Measurements from ENCODE around the gene GMDS. TPM values are rescaled to one million over a fixed set of nuclear protein-coding genes. Genes with fewer than 3 reads are reported as not detected.

The GMDS gene
- total and polyA plus RNA-seq, 2 experiments from 2014 or later, result 30.1 to 36.5 TPM

DNA sequence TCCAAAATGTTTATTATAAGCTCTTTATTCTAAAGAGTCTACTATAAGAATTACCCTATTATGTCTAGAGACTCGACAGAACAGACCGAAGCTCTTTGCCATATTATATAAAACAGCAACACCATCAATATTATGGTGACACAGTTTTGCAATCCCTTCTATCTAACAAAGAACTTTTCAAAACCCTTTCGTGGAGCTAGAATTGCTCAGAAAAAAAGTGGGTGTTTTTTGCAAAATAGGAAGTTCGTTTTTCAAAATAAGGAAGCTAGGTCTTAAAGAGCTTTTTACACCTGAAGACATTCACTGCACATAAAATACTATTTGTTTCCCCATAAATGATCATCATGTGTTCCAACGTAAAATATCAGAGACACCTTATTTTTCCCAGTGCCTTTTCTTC lies 395.7 kb downstream of the GMDS start:
- Histone ChIP-seq H3K9me2 (ENCODE audit: insufficient read depth) (peaks cover 8% of the 10 kb centered on the region), H3K4me3 (no peak overlapping the region), H2AFZ (no peak overlapping the region), H3K79me2 (replicated peaks; ENCODE audit: insufficient read depth) (no peaks in the 10 kb centered on the region), H4K20me1 (replicated peaks; ENCODE audit: insufficient read depth) (no peaks in the 10 kb centered on the region; the same call in 1 of the 2 replicates), H3K36me3 (ENCODE audit: insufficient read depth) (peaks cover 10% of the 10 kb centered on the region), H3K27ac (ENCODE audit: low read depth) (no peak overlapping the region), H3K4me2 (no peak overlapping the region), H3K27me3 (ENCODE audit: insufficient read depth) (no peaks in the 10 kb centered on the region), H3F3A (replicated peaks; ENCODE audit: low read depth) (no peaks in the 10 kb centered on the region), H3K4me1 (ENCODE audit: insufficient read depth) (no peaks in the 10 kb centered on the region)
- Mint-ChIP-seq H3K4me1 (no peaks in the 10 kb centered on the region), H3K36me3 (ENCODE audit: low read depth) (peaks cover 18% of the 10 kb centered on the region; the same call in 2 of the 3 replicates), H3K27me3 (ENCODE audit: insufficient read depth, low read depth, poor library complexity) (peaks cover 2% of the 10 kb centered on the region), H3K9me3 (peaks cover 25% of the 10 kb centered on the region), H3K4me3 (no peak overlapping the region), H3K27ac (no peak overlapping the region)
- no peak for DNase-seq (ENCODE audit: low spot score)
- TF ChIP-seq ZNF331 (CRISPR knock-in tag; IDR thresholded peaks at IDR 0.05; ENCODE audit: low read depth) (no peak), JUNB (IDR thresholded peaks at IDR 0.05; ENCODE audit: unreplicated experiment) (no peak), ETS1 (IDR thresholded peaks at IDR 0.05) (no peak), POLR2AphosphoS5 (IDR thresholded peaks at IDR 0.05; ENCODE audit: low read depth) (no peak), CTCF (conservative IDR thresholded peaks at IDR 0.05; ENCODE audit: low read depth in 2 of 2) (no peak)
- TF ChIP-seq, protein P1, sequence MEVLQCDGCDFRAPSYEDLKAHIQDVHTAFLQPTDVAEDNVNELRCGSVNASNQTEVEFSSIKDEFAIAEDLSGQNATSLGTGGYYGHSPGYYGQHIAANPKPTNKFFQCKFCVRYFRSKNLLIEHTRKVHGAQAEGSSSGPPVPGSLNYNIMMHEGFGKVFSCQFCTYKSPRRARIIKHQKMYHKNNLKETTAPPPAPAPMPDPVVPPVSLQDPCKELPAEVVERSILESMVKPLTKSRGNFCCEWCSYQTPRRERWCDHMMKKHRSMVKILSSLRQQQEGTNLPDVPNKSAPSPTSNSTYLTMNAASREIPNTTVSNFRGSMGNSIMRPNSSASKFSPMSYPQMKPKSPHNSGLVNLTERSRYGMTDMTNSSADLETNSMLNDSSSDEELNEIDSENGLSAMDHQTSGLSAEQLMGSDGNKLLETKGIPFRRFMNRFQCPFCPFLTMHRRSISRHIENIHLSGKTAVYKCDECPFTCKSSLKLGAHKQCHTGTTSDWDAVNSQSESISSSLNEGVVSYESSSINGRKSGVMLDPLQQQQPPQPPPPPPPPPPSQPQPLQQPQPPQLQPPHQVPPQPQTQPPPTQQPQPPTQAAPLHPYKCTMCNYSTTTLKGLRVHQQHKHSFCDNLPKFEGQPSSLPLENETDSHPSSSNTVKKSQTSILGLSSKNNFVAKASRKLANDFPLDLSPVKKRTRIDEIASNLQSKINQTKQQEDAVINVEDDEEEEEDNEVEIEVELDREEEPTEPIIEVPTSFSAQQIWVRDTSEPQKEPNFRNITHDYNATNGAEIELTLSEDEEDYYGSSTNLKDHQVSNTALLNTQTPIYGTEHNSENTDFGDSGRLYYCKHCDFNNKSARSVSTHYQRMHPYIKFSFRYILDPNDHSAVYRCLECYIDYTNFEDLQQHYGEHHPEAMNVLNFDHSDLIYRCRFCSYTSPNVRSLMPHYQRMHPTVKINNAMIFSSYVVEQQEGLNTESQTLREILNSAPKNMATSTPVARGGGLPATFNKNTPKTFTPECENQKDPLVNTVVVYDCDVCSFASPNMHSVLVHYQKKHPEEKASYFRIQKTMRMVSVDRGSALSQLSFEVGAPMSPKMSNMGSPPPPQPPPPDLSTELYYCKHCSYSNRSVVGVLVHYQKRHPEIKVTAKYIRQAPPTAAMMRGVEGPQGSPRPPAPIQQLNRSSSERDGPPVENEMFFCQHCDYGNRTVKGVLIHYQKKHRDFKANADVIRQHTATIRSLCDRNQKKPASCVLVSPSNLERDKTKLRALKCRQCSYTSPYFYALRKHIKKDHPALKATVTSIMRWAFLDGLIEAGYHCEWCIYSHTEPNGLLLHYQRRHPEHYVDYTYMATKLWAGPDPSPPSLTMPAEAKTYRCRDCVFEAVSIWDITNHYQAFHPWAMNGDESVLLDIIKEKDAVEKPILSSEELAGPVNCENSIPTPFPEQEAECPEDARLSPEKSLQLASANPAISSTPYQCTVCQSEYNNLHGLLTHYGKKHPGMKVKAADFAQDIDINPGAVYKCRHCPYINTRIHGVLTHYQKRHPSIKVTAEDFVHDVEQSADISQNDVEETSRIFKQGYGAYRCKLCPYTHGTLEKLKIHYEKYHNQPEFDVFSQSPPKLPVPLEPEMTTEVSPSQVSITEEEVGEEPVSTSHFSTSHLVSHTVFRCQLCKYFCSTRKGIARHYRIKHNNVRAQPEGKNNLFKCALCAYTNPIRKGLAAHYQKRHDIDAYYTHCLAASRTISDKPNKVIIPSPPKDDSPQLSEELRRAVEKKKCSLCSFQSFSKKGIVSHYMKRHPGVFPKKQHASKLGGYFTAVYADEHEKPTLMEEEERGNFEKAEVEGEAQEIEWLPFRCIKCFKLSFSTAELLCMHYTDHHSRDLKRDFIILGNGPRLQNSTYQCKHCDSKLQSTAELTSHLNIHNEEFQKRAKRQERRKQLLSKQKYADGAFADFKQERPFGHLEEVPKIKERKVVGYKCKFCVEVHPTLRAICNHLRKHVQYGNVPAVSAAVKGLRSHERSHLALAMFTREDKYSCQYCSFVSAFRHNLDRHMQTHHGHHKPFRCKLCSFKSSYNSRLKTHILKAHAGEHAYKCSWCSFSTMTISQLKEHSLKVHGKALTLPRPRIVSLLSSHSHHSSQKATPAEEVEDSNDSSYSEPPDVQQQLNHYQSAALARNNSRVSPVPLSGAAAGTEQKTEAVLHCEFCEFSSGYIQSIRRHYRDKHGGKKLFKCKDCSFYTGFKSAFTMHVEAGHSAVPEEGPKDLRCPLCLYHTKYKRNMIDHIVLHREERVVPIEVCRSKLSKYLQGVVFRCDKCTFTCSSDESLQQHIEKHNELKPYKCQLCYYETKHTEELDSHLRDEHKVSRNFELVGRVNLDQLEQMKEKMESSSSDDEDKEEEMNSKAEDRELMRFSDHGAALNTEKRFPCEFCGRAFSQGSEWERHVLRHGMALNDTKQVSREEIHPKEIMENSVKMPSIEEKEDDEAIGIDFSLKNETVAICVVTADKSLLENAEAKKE (CRISPR knock-in tag; IDR thresholded peaks at IDR 0.05), result no peak
- TF ChIP-seq, protein P2, sequence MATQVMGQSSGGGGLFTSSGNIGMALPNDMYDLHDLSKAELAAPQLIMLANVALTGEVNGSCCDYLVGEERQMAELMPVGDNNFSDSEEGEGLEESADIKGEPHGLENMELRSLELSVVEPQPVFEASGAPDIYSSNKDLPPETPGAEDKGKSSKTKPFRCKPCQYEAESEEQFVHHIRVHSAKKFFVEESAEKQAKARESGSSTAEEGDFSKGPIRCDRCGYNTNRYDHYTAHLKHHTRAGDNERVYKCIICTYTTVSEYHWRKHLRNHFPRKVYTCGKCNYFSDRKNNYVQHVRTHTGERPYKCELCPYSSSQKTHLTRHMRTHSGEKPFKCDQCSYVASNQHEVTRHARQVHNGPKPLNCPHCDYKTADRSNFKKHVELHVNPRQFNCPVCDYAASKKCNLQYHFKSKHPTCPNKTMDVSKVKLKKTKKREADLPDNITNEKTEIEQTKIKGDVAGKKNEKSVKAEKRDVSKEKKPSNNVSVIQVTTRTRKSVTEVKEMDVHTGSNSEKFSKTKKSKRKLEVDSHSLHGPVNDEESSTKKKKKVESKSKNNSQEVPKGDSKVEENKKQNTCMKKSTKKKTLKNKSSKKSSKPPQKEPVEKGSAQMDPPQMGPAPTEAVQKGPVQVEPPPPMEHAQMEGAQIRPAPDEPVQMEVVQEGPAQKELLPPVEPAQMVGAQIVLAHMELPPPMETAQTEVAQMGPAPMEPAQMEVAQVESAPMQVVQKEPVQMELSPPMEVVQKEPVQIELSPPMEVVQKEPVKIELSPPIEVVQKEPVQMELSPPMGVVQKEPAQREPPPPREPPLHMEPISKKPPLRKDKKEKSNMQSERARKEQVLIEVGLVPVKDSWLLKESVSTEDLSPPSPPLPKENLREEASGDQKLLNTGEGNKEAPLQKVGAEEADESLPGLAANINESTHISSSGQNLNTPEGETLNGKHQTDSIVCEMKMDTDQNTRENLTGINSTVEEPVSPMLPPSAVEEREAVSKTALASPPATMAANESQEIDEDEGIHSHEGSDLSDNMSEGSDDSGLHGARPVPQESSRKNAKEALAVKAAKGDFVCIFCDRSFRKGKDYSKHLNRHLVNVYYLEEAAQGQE (IDR thresholded peaks at IDR 0.05; ENCODE audit: unreplicated experiment), result no peak
- ATAC-seq, result no peak
